ENCODE data around the gene FBXW2.

DNA sequence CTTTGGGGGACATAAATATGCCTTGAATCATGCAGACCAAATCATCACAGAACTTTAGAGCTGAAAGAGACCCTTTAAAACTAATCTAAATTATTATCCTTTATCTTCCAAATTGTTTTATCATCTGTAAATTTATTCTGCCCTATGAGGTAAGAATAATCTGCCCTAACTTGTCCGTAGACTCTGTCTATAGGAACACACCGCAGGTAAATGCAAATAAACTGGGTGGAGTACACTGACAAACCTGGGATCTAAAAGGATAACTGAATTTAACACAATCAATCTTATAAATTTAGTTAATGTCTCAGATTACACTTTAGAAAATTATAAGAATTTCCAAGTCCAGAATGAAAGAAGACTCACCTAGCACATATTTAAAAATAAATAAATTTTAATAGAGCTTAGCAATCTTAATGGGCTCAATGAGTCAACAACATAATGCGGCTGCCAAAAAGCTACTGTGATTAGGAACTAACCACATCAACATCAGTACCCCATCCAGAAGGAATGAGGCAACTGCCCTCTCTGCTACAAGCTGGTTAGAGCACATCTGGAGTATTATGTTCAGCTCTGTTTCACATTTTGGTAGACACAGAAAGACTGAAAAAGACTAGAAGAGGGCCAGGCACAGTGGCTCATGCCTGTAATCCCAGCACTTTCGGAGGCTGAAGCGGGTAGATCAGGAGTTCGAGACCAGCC lies 84.5 kb downstream of the FBXW2 start:
- TF ChIP-seq ARNT (IDR thresholded peaks at IDR 0.05) (no peak), SP1 (IDR thresholded peaks at IDR 0.05) (no peak), SUZ12 (IDR thresholded peaks at IDR 0.05) (no peak)
